Stimulated activated CD4-positive, alpha-beta T cell treated with anti-CD3 and anti-CD28 coated beads, TNF-alpha, amount 100 ng/mL, for 48 hours (primary cell): ENCODE results near the gene STOML1.
"Not testable (repeated sequence)": the region's sequence is repeated elsewhere in the genome, so short reads cannot be mapped to it uniquely, and the experiment has no call there.

Experiments
- DNase-seq, 3 donors: peaks; one replicate each; pipeline ENCODE4 v3.0.0-alpha.2; 2020; ENCODE audit warnings: low read depth in 3 of 3

The STOML1 gene

DNA sequence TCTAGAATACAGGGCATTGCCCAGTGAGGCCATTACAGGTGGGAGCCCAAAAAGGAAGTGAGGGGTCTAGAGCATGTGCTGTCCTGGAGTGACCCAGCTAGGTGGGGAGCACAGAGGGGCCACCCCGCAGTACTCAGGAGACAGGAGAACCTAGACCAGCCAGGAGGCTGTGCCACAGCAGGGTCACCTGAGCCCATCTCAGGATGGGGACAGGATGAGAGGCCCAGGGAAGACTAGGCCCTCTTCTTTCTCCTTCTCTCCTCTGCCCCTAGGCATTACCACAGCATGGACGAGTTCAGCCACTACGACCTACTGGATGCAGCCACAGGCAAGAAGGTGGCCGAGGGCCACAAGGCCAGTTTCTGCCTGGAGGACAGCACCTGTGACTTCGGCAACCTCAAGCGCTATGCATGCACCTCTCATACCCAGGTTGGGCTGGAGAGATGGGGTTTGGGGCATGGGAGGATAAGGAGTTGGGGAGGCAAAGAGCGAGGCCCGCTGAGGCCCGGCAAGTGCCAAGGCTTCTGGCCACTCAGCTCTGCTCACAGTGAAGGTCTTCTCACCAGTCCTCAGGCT lies 45.2 kb downstream of the STOML1 start:
- no peak for DNase-seq

DNA sequence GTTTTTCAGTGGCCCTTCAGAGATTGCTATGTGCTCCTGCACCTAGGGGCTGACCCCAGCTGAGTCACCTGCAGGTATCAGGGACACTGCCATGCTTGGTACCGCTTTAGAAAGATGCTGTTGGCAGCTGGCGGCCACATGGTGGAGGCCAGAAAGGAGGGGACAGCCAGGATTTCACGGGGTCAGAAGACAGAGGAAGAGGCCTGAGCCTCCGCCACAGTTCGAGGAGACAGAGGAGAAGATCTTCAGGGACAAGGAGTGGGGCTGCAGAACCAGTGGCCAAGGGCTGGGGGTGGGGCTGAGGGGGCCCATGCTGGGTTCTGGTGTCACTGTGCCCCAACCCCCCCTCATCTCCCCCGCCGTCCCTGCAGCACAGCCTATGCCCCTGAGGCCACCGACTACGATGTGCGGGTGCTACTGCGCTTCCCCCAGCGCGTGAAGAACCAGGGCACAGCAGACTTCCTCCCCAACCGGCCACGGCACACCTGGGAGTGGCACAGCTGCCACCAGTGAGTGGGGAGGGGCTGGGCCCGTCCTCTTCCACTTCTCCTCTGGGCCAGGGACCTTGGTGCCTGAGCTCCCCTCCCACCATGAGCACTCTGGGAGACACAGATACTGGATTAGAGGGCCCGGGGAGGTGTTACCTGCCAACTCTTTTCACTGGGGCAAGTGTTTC lies 45.9 kb downstream of the STOML1 start:
- no peak for DNase-seq

- DNase-seq = no peak
Measured at GRCh38 chr15:73945130-73945508, 47.0 kb downstream of the STOML1 start.

- no peak for DNase-seq
Measured at GRCh38 chr15:73944161-73945129, 47.6 kb downstream of the STOML1 start.

DNA sequence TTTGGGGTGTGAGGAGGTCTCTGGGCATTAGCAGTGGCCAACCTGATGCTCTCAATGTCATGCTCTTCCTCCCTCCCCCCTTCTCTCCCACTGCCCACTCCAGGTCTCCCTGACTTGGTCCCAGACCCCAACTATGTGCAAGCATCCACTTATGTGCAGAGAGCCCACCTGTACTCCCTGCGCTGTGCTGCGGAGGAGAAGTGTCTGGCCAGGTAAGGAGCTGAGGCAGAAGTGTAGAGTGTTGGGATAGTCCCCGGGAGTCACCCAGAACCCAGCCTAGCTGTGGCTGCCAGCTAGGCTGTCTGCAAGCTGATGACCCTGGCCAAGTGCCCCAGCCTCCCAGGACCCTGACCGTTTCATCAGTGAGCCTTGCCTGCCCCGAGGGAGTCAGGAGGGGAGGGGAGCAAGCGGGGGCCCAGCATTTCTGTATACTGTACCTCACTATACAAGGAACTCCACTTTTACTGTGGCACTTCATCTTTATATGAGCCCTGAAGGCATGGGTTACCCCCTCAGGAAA lies 49.3 kb downstream of the STOML1 start:
- DNase-seq = no peak

DNA sequence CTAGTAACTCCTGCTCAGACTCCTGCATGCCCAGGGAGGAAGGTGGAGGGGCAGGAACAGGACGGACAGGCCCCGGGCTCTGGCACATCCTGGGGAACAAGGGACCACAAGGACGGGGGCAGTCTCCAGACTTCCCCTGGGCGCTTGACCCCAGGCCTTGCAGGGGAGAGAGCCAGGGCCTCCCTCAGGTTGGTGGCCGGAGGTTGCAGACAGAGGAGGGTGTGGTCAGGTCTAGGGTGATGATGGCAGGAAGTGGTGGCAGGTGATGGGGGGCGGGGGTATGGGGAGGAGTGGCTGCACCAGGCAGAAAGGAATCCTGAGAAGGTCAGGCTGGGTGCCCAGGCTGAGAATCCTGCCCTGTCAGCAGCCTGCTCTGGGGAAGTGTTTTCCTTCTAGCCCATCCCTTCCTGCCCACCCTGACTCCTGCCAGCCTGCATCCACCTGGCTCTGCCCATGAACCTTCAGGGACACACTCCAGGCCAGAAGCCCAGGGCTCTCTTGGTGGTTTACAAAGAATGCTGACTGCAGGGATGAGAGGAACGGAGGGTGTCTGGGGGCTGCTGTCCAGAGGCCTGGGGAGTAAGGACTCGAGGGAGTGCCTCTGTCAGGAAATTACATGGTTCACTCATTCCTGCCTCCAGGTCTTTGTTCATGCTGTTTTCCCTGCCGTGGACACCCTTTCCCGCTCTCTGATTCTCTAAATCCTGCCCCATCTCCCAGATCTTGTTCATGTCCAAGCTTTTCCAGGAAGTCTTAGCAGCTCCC lies 50.0 kb downstream of the STOML1 start:
- DNase-seq = no peak

DNA sequence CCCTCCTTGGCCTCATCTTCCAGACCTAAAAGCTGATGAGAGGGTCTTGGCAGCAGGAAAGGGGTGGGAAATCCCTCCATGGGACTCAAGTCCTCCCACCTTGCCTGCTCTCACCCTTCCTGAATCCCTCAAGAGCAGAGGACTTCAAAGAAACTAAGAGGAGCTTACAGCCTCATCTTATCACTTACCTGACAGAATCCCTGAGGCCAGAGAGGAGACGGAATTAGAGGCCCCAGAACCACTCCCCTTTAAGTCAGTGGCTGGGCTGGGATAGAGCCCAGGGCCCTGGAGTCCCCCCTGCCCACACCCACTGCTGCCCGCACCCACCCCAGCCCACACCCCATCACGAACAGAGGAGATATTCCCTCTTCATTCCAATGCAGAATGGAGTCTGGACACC lies 50.6 kb downstream of the STOML1 start:
- no peak for DNase-seq

- no peak for DNase-seq
Measured at GRCh38 chr15:73941044-73941443, 51.1 kb downstream of the STOML1 start.

GRCh38 chr15:73940061-73940981 lies 51.8 kb downstream of the STOML1 start:
- no peak for DNase-seq

- no peak for DNase-seq
Measured at GRCh38 chr15:73939138-73939537, 53.0 kb downstream of the STOML1 start.

GRCh38 chr15:73938516-73938915 lies 53.6 kb downstream of the STOML1 start:
- not testable (repeated sequence) for DNase-seq

DNA sequence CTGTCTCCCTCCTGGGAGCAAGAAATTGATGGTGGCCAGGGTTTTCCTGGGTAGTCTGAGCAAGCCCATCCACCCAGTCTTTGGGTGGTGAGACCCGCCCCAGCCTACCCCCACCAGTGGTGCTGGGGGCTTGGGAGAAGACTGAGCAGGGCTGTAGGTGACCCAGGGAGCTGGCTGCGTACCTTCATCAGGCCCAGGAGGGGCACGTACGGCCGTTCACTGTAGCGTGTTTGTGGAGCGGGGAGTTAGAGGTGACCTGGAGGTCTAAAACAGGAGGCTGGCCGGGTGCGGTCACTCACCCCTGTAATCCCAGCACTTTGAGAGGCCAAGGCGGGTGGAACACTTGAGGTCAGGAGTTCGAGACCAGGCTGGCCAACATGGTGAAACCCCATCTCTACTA lies 54.4 kb downstream of the STOML1 start:
- no peak for DNase-seq

DNA sequence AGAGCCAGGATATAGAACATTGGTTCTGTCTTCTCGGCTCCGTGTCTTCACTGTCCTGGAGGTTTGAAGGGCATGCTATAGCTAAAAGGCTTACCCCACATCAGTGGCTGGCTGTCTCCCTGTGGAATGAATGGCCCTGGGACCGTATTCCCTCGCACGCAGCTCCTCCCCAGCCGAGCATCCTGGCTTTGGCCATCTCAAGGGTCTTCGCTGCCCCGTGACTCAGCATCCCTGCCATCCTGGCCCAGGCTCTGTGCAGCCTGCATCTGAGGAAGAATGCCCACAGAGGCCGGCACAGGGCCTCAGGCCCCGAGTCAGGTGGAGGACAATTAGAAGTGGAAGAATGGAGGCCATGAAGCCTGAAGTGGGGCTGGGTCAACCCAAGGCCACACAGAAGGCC lies 54.8 kb downstream of the STOML1 start:
- DNase-seq = no peak

GRCh38 chr15:73936588-73937290 lies 55.4 kb downstream of the STOML1 start:
- no peak for DNase-seq

DNA sequence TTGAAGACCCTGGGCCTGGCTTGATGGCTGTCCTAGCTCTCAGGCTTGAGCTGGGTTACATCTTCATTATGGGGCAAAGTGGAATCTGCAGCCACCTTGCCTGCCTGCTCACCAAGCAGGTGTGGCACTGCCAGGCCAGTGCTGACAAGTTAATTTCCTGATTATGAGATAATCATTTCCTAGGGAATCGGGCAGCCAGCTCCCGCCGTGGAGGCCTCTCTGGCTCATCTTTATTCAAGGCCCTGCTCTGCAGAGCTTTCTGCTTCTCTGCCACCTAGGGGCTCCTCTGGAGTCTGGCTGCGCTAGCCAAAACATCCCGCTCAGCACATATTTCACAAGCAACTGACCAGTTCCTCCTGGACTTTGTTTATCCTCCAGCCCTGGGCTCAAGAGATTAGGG lies 55.9 kb downstream of the STOML1 start:
- DNase-seq = no peak

- no peak for DNase-seq
Measured at GRCh38 chr15:73935547-73935946, 56.5 kb downstream of the STOML1 start.

- no peak for DNase-seq
Measured at GRCh38 chr15:73934281-73934680, 57.8 kb downstream of the STOML1 start.

DNA sequence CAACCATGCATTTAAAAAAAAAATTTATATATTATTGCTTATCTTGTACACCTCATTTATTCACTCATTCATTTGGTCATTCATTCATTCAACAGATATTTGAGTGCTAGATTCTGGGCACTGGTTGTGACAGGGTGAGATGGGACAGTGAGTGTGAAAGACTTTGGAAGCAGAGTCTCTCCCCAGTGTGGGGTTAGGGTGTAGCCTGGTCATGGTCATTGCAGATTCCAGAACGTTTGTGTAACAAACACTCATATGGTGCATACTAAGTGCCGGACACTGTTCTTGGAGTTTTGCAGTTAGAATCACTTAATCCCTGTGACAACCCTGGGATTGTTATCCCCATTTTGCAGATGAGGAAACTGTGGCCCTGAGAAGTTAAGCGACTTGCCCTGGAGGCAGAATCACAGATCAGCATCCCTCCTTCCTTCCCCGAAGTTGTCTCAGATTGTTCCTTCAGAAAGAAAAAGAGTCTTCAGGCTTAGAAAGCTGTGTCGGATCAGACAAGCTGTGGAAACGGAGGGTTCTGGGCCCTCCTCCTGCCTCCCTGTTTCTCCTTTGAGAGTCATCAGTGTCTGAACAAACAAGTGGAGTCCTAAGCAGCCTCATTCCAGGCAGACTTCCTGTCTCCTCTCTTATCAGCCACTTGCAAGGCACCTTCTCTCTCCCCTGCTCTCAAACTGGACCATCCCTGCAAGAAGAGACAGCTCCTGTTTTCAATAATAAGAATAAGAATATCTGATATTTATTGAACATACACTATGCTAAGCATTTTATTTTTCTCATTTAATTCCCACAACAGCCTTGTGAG lies 59.5 kb downstream of the STOML1 start:
- DNase-seq = no peak

DNA sequence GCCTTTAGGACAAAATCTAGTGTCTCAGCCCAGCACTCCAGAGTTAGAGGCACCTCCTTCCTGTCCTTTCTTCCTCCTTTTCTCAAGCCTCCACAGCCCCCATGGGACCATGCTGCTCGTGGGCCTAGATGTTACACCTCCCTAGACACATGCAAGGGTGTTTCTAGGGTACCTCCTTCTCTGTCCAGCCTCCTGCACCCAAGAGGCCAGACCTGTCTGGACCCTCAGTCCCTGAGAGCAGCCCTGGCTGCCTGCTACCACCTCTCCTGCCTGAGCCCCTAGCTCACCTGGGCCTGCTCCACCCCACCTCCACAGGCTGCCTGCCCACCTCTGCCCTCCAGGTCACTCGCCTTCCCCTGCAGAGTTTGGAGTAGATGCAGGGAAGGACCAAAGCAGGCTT lies 60.7 kb downstream of the STOML1 start:
- no peak for DNase-seq
